Left renal cortex interstitium (tissue), 4 donors: Measurements from ENCODE around the gene COL2A1. TPM values are rescaled to one million over a fixed set of nuclear protein-coding genes. Genes with fewer than 3 reads are reported as not detected.

Experiments used
- DNase-seq, 4 donors: peaks; one replicate each; pipeline ENCODE4 v3.0.0-alpha.2; 2013; ENCODE audit warnings: low read depth in 4 of 4, low spot score in 2 of 4, missing footprints in 1 of 4
- polyA plus RNA-seq, 4 donors: library from polyadenylated mRNA; unstranded; fragments of 120-200 nt; gene quantifications; one replicate each; pipeline ENCODE4 v1.2.1, GENCODE V29; 2013; ENCODE audit not compliant: insufficient read length in 4 of 4

COL2A1 gene
- polyA plus RNA-seq, 4 donors = 38.3 to 66.6 (median 45.3) TPM

GRCh38 chr12:48031135-48031960, 27.1 kb upstream of the COL2A1 start:
- DNase-seq = no peak

- DNase-seq = no peak
Measured at GRCh38 chr12:48030173-48030650, 25.9 kb upstream of the COL2A1 start.

DNA sequence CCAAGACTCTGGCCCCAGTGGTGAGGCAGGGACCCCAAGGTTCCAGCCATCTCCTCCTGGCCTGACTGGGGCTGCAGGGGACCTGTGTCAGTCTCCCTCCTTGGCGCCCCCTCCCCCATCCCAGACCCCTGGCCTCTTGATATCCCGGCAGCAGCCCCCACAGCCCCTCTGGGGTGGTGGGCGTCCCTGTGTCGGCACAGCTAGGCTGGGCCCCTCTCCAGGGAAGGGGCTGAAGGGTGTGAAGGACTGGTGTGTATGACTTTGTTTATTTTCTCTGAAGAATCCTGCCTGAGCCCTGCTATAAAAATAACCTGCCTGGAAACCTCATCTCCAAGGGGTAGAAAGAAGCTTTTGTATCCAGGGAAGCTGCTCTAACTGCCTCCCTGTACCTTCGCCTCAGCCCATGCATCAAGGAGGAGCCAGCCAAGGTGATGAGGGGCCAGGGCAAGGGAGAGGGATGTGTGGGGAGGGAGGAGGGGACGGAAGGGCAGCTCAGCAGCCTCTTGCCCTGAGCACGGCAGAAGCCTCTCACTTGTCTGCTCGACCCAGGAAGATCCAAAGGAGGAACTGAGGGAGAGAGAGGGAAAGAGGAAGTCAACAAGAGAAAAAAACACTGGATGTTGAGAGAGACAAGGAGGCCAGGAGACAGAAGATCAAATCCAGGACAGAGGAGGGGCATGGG, 25.4 kb upstream of the COL2A1 start:
- no peak for DNase-seq

DNA sequence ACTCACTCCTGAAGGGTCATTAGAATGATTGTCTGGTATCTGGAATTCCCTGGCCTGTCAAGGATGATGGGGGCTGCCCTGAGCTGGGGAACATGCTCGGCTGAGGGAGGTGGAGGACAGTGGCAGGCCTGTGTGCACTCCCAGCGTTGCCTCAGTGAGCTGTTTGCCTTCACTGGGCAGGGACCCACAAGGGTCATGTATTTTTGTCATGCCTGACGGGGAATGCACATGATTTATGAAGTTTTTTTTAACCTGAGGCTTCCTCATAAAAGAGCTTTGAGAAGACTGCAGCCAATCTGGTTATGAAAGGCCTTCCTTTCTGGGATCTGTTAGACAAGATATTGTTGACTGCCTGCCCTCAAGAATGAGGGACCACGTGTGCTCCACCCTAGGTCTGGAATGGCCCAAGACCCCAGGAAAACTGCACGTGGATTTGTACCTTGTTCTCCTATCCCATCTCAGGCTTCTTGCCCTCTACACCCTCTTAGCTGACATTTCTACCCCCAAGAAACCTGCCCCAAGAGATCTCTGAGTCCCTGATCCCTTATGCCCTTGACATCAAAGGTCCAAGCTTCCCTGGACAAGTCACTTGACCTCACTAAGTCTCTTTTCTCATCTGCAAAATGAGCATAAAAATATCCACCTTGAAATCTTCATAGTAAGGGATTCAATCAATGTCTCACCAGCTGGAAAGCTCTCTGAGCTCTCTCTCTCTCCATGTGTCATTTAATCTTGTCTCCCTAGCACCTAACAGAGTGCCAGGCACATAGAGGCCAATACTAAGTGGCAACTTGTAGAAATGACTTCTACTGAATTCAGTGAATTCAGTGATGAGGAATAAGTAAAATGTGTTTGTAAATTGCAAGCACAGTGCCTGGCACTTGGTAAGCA, 24.5 kb upstream of the COL2A1 start:
- no peak for DNase-seq

- DNase-seq = no peak
Measured at GRCh38 chr12:48027183-48028002, 23.1 kb upstream of the COL2A1 start.

DNA sequence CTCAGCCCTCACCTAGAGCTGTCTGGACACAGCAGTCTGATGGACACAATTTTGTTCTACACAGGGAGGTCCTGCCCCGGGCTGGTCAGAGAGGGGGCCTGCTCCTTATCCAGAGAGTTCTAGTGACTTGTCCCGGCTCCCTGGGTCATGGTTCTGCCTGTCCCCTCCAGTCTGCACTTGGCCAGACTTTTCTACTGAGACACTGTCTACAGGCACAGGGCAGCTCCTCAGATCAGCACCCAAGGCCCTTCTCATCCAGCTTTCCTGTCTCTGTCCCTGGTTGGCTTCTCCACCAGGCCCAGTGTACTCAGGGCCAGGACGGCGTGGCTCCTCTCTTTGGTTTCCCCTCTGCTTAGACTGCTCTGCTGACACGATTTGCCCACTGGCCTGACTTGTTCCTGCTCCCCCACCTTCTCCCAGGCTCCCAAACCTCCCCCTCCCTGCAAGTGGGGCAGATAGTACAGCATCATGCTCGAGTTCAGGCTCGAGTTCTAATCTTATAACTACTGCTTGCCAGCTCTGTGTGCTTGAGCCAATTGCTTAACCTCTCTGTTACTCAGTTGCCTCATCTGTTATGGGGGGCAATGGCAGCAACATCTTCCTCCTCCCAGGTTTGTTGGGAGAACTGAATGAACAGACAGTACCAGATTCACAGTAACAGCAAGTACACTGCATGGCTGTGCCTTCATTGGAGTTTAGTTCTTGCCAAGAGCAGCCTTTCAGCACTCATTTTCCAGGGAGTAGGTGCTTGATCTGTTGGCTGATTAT, 22.0 kb upstream of the COL2A1 start:
- no peak for DNase-seq

GRCh38 chr12:48025281-48025680, 21.0 kb upstream of the COL2A1 start:
- DNase-seq = no peak

- DNase-seq = no peak
Measured at GRCh38 chr12:48024735-48025134, 20.5 kb upstream of the COL2A1 start.

- DNase-seq = no peak
Measured at GRCh38 chr12:48023386-48023785, 19.1 kb upstream of the COL2A1 start.

GRCh38 chr12:48022676-48023385, 18.6 kb upstream of the COL2A1 start:
- no peak for DNase-seq

- DNase-seq = no peak
Measured at GRCh38 chr12:48022180-48022521, 17.9 kb upstream of the COL2A1 start.

GRCh38 chr12:48021485-48022179, 17.4 kb upstream of the COL2A1 start:
- DNase-seq = no peak

- no peak for DNase-seq
Measured at GRCh38 chr12:48019639-48020265, 15.5 kb upstream of the COL2A1 start.

GRCh38 chr12:48018618-48018995, 14.3 kb upstream of the COL2A1 start:
- no peak for DNase-seq

DNA sequence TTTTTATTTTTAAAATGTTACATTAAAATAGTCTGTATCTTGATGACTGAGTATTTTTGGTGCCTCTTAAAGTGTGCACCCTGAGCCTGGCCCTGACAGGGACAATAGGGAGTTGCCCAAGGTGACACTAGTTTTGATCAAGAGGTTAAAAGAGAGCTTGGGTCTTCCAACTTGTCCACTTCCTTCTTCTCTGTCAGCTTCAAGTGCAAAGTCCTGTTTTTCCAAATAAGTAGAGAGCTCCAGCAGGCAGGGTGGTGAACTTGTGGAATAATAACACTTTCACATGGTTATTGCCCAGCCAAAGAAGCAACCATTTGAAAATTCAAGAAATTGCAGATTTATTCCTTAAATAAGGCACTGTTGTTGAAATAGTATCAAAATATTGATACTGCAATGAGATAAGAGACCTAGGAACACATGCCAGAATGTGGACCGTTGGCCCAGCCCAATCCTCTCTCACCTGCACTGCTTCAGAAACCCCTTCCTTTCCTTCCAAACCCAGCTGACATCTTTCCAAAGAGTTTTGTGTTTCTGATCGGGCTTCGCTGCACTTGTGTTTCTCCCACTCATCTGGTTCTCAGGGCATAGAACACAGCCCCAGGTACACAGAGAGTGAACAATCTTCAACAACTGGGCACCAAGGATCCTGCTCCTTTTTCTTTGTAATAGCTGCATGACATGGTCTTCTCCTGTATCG, 13.8 kb upstream of the COL2A1 start:
- no peak for DNase-seq

- no peak for DNase-seq
Measured at GRCh38 chr12:48017496-48017895, 13.2 kb upstream of the COL2A1 start.

- DNase-seq = no peak
Measured at GRCh38 chr12:48016373-48017020, 12.2 kb upstream of the COL2A1 start.
